Measurements from ENCODE around the gene FADS6.
"Not testable (repeated sequence)": the region's sequence is repeated elsewhere in the genome, so short reads cannot be mapped to it uniquely, and the experiment has no call there.

FADS6 gene

DNA sequence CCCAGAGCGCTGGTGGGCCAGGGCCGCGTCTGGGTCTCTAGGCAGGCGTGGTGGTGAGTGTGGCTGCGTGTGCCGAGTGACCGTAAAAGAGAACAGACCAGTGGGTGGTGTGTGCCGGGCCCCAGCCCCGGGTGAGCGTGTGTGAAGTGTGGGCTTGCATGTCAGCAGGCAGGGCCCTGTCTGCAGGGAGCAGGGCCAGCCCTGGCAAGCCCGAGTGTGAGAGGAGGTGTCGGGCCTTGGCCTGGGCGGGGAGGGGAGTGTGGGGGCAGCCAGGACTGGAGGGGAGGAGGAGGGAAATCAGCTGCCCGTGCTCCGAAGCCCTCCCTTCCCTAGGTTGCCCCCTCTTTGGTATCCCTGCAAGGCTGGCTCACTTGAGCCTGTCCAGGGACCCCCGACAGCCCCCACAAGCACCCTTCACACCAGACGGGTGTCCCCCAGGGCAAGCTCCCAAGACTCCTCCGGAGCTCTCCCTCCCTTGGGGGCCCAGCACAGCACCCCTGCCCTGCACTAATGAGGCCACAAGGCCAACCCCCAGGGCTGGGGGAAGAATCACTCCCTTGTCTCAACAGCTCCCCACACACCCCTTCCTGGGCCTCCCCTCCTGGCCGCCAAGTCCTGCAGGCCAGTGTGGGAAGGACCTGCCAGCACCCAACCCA is 27.7 kb upstream of the FADS6 start:
- no peak for DNase-seq (ENCODE audit: extremely low read depth in 1 of 2, low read depth in 1 of 2)

DNA sequence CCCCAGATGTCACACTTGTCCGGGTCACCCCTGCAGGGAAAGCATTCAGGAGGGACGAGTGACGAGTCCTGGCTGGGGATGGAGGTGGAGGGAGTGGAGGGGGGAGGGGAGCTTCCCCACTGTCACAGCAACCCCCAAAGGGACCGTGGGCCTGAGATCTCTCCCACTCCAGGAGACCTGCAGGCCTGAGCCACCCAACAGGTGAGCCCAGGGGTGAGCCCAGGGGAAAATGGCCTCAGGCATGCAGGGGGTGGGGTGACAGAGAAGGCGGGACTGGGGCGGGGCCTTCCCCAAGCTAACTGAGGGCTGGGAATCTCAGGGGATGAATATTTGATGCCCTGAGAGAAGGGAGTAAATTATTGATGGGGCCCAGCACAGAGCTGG is 27.2 kb upstream of the FADS6 start:
- no peak for DNase-seq (ENCODE audit: extremely low read depth in 1 of 2, low read depth in 1 of 2)

DNA sequence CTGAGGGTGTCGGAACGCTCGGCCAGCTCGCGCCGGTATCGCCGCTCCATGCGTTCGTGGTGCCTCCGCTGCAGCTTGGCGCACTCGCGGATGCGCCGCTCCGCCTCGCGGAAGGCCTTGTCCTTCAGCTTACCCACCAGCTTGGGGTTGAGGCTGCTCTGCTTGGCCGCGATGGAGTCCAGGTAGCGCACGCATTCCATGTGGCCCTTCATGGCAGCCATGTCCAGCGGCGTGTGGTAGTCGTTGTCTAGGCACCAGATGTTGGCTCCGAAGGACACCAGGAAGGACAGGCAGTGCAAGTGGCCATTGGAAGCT is 26.8 kb upstream of the FADS6 start:
- no peak for DNase-seq (ENCODE audit: extremely low read depth in 1 of 2, low read depth in 1 of 2)

DNA sequence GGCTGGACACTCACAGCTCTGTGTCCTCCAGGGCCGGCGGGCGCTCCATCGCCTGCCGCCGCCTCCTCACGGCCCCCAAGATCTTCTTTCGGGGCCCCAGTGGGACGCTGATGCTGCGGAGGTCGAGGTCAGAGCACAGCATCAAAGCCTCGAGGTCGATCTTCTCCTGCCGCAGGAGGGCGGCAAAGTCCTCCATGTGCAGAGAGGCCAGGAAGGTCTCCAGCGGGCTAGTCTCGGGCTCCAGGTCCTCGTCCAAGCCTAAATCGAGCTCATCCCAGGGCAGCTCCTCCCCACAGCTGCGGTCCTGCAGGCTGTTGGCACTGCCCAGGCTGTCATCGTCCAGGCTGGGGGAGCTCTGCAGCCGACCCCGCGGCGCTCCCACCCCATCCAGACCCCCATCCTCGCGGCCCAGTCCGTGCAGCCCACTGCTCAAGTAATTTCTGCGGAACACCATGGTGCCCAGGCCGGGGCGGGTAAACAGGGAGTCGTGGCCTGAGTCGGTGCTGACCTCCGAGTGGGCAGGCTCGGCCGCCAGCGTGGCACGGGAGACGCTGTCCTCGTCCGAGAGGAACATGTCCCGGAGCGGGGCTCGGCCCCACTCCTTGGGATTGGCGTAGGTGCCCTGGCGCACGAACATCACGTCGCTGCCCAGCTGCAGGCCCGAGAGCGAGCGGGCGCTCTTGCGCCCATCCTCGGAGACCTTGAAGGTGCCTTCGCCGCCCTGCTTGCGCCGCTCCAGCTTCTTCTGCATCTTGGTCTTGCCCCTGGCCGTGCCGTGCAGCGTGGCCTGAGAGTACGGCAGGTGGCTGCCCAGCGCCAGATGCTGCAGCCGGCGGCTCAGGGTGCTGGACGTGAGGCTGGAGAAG is 26.2 kb upstream of the FADS6 start:
- DNase-seq (ENCODE audit: extremely low read depth in 1 of 2, low read depth in 1 of 2) = no peak

DNA sequence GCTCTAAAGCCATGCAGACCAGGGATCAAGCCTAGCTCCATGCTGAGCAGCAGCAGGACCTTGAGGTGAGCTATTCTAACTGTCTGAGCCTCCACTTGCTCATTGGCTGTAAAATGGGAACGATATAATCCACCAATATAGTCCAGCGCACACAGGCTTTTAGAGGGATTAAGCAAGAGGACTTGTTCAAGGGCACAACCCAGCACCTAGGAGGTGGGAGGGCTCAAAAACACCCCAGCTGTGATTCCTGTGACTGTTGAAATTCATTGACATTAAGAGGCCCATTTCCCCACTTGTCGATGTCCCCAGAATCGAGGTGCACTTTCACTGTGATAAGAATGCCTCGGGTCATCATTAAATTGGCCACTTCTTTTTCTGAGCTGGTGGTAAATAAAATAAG is 25.5 kb upstream of the FADS6 start:
- DNase-seq (ENCODE audit: extremely low read depth in 1 of 2, low read depth in 1 of 2) = no peak

DNA sequence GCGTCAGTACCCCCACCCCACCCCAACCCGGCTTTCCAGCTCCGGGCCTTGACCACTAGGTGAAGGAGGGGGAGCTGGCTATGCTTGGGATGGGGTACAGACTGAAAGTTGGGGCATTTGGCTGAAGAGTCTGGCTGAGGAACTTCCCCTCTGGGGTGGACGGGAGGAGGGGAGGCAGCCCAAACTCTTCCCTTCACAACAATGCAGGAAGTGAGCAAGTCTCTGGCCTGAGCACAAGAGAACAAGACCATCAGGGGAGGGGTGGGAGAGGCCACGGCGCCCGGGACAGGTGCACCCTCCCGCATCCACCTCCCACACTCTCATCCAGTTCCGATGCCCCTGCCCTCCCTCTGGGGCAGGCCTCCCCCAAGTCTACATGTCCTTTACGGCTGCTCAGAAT is 24.0 kb upstream of the FADS6 start:
- DNase-seq (ENCODE audit: extremely low read depth in 1 of 2, low read depth in 1 of 2) = no peak

DNA sequence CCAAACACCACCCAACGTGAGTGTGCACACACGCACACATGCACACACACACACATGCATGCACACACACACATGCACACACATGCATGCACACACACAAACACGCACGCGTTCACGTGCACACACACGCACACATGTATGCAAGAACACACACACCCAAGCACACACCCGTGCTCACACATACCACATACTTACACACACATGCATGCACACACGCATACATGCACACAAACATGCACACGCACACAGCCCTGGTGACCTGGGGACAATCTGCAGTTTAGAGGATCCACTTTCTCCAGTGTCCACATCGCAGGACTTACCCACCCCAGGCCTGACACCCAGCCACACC is 23.4 kb upstream of the FADS6 start:
- no peak for DNase-seq (ENCODE audit: extremely low read depth in 1 of 2, low read depth in 1 of 2)

DNA sequence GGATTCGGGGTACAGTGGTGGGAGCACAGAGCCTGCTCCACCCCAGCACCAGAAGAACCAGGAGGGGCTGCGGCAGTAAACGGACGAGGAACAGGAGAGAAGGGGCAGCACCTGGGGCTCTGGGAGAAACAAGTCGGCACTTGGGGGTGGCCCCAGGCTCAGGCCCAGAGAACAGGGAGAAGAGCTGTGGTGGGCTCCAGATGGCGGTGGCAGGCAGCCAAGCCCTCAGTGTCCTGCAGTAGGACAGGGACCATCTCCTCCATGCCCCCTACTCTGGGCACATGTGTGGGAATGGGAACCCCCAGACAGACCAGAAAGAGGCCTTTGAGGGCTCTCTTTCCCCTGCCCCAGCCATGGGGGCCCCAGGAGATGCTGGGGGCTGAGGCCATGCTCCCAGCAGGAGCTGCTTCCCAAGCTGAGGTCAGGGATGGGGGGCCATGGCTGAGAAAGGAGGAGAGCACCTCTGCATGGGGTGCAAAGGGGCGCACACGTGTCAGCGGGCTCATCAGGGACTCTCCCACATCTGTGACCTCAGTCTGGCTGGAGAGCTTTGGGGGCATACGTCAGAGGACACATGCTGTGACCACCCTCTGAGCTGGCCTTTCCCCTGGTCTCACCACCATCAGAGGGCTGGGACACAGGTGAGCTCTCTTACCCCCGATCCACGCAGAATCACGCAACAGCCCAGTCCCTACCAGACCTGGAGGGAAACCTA is 22.9 kb upstream of the FADS6 start:
- DNase-seq (ENCODE audit: extremely low read depth in 1 of 2, low read depth in 1 of 2) = no peak

DNA sequence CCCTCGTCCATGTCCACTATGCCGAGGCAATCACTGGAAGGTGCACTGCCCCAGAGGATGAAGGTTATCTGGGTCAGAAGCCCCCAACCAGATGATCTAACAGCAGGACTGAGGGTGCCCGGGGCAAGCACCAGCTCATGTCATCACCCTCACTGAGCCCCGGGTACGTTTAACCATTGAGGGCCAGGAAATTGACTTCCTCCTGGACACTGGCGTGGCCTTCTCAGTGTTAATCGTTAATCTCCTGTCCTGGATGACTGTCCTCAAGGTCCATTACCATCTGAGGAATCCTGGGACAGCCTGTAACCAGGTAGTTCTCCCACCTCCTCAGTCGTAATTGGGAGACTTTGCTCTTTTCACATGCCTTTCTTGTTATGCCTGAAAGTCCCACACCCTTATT is 18.0 kb upstream of the FADS6 start:
- not testable (repeated sequence) for DNase-seq (ENCODE audit: extremely low read depth in 1 of 2, low read depth in 1 of 2)

DNA sequence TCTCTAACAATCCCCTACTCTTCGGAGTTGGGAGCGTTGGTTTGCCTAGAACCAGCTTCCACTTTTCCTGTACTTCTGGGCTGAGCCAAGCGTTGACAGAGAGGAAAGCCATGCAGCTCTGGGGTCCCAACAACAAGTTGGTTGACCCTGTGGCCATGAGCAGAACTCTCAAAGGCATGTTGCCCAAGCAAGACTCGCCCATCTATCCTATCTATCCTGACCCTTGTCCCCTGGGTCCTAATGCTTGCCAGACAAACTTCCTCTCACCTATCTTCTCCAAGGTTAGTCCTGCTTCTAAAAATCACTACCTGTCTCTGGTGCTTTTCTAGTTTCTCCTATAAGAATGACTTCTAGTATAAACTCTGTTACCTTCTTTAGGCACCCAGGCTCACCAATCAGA is 15.7 kb upstream of the FADS6 start:
- not testable (repeated sequence) for DNase-seq (ENCODE audit: extremely low read depth in 1 of 2, low read depth in 1 of 2)

DNA sequence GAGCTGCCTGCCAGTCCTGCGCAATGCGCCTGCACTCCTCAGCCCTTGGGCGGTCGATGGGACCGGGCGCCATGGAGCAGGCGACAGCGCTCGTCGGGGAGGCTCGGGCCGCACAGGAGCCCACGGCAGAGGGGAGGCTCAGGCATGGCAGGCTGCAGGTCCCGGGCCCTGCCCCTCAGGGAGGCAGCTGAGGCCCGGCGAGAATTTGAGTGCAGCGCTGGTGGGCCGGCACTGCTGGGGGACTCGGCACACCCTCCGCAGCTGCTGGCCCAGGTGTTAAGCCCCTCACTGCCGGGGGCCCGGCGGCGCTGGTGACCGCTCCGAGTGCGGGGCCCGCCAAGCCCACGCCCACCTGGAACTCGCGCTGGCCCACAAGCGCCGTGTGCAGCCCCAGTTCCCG is 13.6 kb upstream of the FADS6 start:
- DNase-seq (ENCODE audit: extremely low read depth in 1 of 2, low read depth in 1 of 2) = no peak

DNA sequence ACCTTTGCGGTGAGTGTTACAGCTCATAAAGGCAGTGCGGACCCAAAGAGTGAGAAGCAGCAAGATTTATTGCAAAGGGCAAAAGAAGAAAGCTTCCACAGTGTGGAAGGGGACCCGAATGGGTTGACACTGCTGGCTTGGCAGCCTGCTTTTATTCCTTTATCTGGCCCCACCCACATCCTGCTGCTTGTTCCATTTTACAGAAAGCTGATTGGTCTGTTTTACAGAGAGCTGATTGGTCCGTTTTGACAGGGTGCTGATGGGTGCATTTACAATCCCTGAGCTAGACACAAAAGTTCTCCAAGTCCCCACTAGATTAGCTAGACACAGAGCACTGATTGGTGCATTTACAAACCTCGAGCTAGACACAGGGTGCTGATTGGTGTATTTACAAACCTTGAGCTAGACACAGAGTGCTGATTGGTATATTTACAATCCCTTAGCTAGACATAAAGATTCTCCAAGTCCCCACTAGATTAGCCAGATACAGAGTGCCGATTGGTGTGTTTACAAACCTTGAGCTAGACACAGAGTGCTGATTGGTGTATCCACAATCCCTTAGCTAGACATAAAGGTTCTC is 12.9 kb upstream of the FADS6 start:
- DNase-seq (ENCODE audit: extremely low read depth in 1 of 2, low read depth in 1 of 2) = not testable (repeated sequence)

DNA sequence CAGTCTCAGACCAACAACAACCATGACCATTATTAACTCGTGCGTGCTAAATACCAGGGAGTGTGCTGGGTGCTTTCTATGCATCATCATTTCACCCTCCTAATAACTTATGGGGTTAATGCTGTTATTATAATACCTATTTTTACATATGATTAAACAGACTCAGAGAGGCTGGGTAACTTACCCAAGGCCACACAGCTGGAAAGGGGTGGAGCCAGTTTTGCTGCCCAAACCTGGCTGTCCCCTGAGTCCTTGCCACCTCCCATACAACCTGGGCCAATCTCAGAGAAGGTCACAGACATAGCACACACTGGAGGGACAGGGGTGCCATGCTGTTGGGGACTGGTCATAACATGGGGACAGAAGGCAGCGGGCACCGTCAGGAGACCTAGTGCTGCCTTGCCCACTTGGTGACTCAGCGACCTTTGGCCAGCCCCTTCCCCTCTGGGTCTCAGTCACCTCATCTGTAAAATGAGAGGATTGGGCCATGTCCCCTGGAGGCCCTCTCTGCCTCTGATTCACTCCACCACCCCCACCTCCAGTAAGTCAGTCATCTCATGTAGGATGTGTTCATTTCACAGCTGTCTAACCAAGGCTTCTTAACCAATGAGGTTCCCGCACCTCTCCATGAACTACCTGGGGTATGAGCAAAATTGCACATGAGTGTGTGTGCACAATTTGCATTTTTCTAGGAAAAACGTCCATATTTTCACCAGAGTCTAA is 11.4 kb upstream of the FADS6 start:
- DNase-seq (ENCODE audit: extremely low read depth in 1 of 2, low read depth in 1 of 2) = no peak

DNA sequence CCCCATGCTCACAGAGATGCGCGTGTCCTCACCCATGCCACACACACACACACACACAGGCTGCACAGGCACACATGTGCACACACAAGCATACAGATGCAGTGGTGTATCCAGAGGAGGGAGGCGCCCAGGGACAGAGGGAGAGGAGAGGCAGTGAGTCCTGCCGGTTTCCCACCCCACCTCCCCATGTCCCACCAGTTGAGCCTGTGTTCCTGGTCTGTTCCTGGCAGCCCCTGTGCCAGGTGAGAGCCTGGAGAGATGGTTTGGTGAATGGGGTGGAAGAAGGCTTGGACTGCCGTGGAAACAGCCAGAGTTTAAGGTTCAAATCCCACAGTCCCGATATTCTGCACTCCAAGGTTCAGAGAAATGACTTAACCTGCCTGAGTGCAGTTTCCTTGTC is 10.2 kb upstream of the FADS6 start:
- DNase-seq (ENCODE audit: extremely low read depth in 1 of 2, low read depth in 1 of 2) = no peak

DNA sequence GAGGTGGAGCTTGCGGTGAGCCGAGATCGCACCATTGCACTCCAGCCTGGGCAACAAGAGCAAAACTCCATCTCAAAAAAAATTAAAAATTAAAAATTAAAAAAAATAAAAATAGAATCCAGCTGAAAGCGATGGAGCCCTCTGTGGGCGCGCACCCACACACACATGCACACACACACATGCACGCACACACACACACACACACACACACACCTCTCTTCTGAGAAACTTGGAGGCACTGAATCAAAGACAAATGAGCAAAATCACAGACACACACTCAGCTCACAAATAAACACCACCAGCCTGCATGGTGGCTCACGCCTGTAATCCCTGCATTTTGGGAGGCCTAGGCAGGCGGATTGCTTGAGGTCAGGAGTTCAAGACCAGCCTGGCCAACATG is 9.6 kb upstream of the FADS6 start:
- DNase-seq (ENCODE audit: extremely low read depth in 1 of 2, low read depth in 1 of 2) = no peak

DNA sequence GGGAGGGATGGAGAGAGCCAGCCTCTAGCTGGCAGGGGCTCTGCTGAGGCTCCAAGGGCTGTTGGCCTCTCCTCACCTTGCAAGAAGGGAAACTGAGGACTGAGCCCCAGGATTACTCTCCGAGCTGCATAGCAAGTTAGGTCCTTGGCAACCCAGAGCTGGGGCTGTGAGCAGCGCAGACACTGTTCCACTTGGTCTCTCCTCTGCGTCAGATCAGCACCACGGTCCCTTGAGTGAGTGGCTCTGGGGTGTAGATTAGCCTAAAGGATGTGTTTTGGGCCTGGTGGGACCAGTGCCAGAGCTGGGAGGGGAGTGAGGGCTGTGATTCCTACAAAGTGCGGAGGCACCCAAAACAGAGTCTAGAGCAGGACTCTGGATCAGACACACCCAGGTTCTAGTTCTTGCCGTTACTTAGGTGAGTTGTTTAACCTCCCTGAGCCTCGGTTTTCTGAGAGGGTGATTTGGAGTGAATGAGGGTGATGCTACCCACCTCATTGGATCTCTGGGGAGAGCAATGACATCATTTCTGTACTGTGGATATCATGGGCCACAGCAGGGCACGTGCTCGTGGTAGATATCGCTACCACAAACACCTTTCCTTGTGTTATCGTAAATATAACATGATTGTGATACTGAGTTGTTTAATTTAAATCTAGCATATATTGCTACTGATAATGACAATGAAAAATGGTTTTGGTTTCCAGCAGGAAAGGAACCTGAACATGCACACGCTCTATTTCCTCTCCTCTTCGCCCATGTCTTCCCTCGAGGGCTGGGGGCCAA is 8.1 kb upstream of the FADS6 start:
- DNase-seq (ENCODE audit: extremely low read depth in 1 of 2, low read depth in 1 of 2) = no peak

DNA sequence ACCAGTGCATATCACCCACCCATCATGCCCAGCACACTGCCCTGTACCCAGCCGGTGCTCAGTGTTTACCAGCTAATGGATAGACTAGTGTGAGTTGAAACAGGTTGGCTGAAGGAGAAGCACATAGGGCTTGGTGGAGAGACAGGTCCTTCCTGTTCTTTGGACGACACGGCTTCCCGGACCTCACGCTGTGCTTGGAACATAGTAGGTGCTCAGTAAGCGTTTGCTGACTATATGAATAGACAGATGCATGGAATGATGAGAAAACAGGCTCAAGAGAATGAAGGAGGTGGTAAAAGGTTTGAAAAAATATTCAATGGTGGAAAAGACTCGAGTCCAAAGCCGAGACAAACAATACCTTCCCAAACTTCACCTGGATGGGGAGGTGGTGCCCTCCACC is 6.8 kb upstream of the FADS6 start:
- no peak for DNase-seq (ENCODE audit: extremely low read depth in 1 of 2, low read depth in 1 of 2)

DNA sequence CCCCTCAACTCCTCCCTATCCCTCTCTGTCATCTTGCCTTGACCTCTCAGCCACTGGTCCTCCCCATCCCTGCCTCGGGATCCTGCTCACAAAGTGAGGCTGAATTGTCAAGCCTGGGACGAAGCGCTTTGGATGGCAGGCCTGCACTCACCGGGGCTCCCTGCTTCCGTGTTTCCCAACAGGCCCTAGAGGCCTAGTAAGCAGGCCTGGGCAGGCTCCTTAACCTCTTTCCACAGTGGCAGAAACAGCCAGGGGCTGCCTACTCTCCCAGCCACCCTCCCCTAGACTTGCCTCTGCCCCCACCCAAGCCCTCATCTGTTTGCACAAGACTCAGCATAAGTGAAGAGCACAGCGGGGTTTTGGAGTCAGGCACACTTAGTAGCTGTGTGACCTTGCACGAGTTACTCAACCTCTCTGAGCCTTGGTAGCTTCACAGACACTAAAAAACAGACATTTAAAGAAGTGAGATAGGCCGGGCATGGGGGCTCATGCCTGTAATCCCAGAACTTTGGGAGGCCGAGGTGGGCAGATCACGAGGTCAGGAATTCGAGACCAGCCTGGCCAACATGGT is 5.0 kb upstream of the FADS6 start:
- no peak for DNase-seq (ENCODE audit: extremely low read depth in 1 of 2, low read depth in 1 of 2)

DNA sequence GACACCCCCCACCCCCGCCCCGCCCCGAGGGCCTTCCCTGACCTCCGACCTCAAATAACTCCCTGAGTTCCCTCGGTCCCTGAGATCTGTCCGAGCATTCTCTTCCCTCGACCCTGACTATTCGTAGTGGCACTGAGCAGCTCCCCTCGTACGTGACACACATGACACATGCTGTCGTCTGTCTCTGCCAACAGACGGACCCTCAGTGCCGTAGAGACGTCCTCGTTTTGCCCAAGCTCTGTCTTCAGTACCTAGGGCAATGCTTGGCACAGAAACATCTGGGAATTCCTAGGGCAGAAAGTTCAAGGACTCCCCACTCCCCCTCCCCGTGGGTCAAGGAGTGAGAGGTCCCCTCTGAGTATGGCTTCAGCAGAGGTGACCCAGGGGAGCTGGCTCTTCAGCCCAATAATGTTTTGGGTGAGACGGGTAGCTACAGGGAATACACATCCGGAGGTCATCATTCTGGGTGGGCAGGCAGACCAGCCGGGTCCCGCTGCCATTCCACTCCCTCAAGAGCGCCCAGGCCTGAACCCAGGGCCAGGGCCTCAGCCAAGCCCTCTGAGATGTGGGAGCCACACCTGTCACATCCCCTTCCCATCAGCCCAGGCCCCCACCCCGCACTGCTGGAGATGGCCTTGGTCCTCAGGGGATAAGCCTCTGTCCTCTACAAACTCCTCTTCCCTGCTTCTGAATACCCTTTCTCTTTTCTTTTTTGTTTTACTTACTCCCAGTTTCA is 671 bp upstream of the FADS6 start:
- DNase-seq (ENCODE audit: extremely low read depth in 1 of 2, low read depth in 1 of 2) = no peak
